Esophagus squamous epithelium (tissue), 4 donors: ENCODE results near the gene BIRC2.

Experiments used
- POLR2A ChIP-seq, 4 donors: fragments of 450-650 bp; IDR thresholded peaks; one replicate each; pipeline ENCODE4 v1.6.1; 2017; ENCODE audit warnings: antibody characterized with exemption in 4 of 4, mild to moderate bottlenecking in 4 of 4, moderate library complexity in 3 of 4
- TF ChIP-seq, protein P1 (sequence below), 6 experiments: fragments of 450-650 bp in 4 of 6; fragments of 200-600 bp in 2 of 6; sonication (generic) in 2 of 6; IDR thresholded peaks; one replicate each; pipeline ENCODE4 v1.5.1; 2016 to 2019; ENCODE audit warnings: antibody characterized with exemption in 6 of 6, mild to moderate bottlenecking in 4 of 6, moderate library complexity in 4 of 6

DNA sequence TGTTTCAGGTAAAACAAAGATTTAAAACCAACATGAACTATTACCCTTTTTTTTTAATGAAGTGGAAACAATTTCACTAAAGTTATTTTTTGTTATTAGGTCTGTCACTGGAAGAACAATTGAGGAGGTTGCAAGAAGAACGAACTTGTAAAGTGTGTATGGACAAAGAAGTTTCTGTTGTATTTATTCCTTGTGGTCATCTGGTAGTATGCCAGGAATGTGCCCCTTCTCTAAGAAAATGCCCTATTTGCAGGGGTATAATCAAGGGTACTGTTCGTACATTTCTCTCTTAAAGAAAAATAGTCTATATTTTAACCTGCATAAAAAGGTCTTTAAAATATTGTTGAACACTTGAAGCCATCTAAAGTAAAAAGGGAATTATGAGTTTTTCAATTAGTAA lies 30.9 kb downstream of the BIRC2 start:
- TF ChIP-seq, protein P1, sequence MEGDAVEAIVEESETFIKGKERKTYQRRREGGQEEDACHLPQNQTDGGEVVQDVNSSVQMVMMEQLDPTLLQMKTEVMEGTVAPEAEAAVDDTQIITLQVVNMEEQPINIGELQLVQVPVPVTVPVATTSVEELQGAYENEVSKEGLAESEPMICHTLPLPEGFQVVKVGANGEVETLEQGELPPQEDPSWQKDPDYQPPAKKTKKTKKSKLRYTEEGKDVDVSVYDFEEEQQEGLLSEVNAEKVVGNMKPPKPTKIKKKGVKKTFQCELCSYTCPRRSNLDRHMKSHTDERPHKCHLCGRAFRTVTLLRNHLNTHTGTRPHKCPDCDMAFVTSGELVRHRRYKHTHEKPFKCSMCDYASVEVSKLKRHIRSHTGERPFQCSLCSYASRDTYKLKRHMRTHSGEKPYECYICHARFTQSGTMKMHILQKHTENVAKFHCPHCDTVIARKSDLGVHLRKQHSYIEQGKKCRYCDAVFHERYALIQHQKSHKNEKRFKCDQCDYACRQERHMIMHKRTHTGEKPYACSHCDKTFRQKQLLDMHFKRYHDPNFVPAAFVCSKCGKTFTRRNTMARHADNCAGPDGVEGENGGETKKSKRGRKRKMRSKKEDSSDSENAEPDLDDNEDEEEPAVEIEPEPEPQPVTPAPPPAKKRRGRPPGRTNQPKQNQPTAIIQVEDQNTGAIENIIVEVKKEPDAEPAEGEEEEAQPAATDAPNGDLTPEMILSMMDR (IDR thresholded peaks at IDR 0.05), result no peak
- no peak for TF ChIP-seq POLR2A (IDR thresholded peaks at IDR 0.05)
